AG09309 (cell line): ENCODE data around the gene RELA.
"Not testable (repeated sequence)": the region's sequence is repeated elsewhere in the genome, so short reads cannot be mapped to it uniquely, and the experiment has no call there.

Experiments used
- DNase-seq: peaks from one replicate; pipeline ENCODE4 v3.0.0-alpha.2; 2010; ENCODE audit warnings: low read depth
- H3K4me3 ChIP-seq: 2 replicates; pipeline ENCODE4 v1.5.1; 2011; ENCODE audit warnings: mild to moderate bottlenecking, low read depth, low read length, moderate library complexity; ENCODE audit not compliant: control insufficient read depth
- TF ChIP-seq, protein P1 (sequence below): IDR thresholded peaks from 2 replicates; pipeline ENCODE4 v1.5.1; 2011; ENCODE audit warnings: mild to moderate bottlenecking, low read depth, low read length, inconsistent platforms; ENCODE audit not compliant: insufficient read depth, control insufficient read depth; ENCODE audit errors: missing control alignments

The RELA gene

DNA sequence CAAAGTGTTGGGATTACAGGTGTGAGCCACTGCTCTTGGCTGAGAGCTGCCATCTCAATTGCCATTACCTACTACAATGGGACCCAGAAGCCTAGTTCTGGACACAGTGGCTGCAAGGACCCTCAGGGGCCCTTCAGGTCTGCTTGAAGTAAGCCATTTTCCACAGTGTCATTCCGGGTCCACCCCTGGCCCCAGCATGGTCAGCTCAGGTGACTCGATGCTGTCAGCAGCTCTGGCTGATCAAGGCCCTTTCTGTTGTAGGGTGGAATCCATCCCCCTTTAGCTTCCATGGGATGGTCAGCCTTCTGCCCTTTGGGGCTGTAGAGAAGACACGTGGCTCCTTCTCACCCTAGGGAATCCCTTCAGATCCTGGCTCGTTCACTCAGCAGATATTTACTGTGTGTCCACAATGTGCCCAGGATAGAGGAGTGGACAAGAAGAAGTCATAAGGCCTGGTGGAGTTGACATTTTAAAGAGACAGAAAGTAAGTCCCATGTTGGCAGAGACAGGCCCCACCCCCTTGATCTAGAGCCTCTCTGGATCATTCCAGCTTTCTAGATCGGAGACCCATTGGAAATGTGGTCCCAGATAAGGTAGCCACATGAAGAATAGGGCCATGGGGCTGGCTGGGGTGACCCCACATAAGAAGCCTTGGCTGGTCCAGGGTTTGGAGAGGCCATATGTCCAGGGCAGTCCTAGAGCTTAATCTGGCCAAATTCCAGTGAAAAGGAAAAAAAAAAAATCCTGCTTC lies 34.3 kb upstream of the RELA start:
- no peak overlapping the region for H3K4me3 ChIP-seq
- no peak for DNase-seq
- TF ChIP-seq, protein P1, sequence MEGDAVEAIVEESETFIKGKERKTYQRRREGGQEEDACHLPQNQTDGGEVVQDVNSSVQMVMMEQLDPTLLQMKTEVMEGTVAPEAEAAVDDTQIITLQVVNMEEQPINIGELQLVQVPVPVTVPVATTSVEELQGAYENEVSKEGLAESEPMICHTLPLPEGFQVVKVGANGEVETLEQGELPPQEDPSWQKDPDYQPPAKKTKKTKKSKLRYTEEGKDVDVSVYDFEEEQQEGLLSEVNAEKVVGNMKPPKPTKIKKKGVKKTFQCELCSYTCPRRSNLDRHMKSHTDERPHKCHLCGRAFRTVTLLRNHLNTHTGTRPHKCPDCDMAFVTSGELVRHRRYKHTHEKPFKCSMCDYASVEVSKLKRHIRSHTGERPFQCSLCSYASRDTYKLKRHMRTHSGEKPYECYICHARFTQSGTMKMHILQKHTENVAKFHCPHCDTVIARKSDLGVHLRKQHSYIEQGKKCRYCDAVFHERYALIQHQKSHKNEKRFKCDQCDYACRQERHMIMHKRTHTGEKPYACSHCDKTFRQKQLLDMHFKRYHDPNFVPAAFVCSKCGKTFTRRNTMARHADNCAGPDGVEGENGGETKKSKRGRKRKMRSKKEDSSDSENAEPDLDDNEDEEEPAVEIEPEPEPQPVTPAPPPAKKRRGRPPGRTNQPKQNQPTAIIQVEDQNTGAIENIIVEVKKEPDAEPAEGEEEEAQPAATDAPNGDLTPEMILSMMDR, result no peak

DNA sequence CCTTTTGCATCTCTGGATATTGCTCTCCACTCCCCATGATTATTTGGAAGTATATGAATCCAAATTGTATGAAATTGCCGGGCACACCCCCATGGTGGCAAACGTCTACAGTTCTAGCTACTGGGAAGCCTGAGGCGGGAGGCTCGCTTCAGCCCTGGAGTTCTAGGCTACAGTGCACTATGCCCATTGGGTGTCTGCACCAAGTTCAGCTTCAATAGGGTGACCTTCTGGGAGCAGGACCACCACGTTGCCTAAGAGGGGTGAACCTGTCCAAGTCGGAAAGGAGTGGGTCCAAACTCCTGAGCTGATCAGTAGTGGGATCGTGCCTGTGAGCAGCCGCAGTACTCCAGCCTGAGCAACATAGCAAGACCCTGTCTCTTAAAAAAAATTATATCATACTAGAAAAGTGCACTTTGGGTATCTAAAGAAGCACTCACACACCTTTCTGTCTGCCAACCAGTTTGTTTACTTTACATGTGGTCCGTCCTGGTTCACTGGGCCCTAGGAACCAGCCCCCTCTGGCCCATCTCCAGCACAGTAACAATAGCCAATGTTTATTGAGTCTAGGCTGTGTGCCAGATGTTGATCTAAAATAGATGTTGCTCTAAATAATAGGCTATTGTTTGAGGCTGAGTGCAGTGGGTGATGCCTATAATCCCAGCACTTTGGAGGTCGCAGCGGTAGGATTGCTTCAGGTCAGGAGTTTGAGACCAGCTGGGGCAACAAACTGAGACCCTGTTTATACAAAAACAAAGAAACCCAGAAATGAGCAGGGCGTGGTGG lies 32.9 kb upstream of the RELA start:
- H3K4me3 ChIP-seq, result no peak overlapping the region
- DNase-seq, result no peak
- TF ChIP-seq, protein P1, result no peak

DNA sequence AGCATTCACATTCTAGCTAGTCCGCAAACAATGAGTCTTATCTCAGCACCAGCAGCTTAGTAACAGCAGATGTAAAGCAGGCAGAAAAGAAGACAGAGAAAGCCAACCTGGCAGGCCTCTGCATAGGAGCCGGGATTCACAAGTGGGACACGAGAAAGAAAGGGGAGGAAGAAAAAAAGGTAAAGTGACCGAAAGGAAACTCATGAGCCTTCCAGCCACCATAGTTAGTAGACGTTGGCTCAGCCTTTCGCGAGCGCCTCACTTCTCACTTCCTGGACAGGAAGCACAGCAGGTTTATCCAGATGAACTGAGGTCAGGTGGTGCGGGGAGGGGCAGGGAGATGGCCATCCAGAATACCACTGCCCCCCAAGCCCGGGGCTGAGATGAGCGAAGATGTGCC lies 29.7 kb upstream of the RELA start:
- no peak for DNase-seq

DNA sequence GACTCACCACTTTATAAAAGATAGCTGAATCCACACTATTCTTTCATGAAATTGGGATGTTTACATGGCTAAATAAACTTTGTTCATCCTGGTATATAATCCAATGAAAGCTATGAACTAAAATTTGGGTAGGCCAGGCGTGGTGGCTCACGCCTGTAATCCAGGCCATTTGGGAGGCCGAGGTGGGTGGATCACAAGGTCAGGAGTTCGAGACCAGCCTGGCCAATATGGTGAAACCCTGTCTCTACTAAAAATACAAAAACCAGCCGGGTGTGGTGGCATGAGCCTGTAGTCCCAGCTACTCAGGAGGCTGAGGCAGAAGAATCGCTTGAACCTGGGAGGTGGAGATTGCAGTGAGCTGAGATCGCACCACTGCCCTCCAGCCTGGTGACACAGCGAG lies 29.1 kb upstream of the RELA start:
- H3K4me3 ChIP-seq, result not testable (repeated sequence)

More for the DNA sequence above, 29.7 kb upstream of the RELA start:
- TF ChIP-seq, protein P1, result no peak
- H3K4me3 ChIP-seq, result no peak overlapping the region

DNA sequence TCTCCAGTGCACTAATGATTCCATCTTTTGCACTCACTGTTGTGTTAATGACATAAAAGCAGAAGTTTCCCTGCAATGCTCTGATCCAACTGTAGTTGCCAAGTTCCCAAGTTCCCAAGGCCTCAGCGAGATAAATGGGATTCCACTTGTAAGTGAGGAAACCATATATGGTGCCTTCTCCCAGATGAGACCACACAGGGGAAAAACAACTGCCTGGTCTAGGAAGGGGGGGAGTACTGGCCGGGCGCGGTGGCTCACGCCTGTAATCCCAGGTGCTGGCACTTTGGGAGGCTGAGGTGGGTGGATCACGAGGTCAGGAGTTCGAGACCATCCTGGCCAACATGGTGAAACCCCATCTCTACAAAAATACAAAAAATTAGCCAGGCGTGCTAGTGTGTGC lies 23.3 kb upstream of the RELA start:
- TF ChIP-seq, protein P1, result no peak
- DNase-seq, result no peak
- no peak overlapping the region for H3K4me3 ChIP-seq

More for the DNA sequence above, 29.1 kb upstream of the RELA start:
- not testable (repeated sequence) for DNase-seq

DNA sequence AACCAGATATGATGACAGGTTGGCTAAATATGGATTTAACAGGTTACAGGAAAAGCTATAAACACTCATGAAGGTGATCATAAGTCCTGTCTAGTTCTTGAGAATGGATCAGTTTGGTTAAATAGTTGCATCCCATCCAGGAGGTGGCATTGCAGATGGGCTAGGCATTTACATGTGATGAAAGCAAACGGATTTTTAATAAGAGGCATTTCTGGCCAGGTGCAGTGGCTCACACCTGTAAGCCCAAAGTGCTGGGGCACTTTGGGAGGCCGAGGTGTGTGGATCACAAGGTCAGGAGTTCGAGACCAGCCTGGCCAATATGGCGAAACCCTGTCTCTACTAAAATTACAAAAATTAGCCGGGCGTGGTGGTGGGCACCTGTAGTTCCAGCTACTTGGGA lies 20.8 kb upstream of the RELA start:
- not testable (repeated sequence) for DNase-seq, H3K4me3 ChIP-seq

DNA sequence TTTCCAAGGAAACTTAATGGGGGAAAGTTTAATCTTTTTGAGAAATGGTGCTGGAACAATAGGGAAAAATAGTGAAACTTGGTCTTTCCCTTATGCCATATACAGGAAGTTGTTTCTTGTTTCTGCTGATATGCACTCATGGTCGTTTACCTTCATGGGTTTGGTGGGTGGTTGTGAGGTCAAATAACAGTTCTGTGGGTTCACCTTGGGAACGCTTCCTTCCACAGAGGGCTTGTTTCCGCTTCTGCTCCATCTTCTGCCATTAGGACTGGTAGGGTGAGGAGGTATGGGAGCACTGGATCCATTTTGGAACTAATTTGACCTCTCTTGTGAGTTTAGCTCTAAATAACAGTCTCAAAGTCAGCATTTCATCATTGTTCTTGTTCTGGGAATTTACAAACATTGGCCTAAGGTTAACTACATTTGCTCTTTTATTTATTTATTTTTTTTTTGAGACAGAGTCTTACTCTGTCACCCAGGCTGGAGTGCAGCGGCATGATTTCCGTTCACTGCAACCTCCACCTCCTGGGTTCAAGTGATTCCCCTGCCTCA lies 17.6 kb upstream of the RELA start:
- no peak for DNase-seq
- TF ChIP-seq, protein P1, result no peak
- no peak overlapping the region for H3K4me3 ChIP-seq
